HG03439 (cell line): ENCODE data around the gene ACTN4.
"Not testable (repeated sequence)": the region's sequence is repeated elsewhere in the genome, so short reads cannot be mapped to it uniquely, and the experiment has no call there.

ENCODE experiments used
- ATAC-seq: cut with Tn5 transposase; IDR thresholded peaks from one replicate; pipeline ENCODE4 v1.9.1; 2021; ENCODE audit warnings: mild to moderate bottlenecking, moderate library complexity; ENCODE audit not compliant: unreplicated experiment

The ACTN4 gene

DNA sequence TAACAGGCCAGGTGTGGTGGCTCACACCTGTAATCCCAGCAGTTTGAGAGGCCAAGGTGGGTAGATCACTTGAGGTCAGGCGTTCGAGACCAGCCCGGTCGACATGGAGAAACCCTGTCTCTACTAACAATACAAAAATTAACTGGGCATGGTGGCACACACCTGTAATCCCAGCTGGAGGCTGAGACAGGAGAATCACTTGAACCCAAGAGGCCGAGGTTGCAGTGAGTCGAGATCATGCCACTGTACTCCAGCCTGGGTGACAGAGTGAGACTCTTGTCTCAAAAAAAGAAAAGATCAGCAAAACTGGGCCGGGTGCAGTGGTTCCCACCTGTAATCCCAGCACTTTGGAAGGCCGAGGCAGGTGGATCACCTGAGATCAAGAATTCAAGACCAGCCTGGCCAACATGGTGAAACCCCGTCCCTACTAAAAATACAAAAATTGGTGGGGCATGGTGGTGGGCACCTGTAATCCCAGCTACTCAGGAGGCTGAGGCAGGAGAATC lies 114.5 kb downstream of the ACTN4 start:
- ATAC-seq: not testable (repeated sequence)

DNA sequence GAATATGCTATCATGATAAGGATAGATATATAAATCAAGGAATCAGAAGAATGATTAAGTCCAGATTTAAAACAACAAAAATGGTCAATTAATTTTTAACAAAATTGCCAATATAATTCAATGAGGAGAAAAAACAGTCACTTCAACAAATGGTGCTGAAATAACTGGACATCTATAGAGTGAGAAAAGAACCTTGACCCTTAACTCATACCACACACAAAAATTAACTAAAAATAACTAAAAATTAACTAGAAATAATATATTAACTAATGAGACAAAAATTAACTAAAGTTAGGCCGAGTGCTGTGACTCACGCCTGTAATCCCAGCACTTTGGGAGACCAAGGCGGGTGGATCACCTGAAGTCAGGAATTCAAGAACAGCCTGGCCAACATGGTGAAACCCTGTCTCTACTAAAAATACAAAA lies 116.4 kb downstream of the ACTN4 start:
- ATAC-seq: no peak

DNA sequence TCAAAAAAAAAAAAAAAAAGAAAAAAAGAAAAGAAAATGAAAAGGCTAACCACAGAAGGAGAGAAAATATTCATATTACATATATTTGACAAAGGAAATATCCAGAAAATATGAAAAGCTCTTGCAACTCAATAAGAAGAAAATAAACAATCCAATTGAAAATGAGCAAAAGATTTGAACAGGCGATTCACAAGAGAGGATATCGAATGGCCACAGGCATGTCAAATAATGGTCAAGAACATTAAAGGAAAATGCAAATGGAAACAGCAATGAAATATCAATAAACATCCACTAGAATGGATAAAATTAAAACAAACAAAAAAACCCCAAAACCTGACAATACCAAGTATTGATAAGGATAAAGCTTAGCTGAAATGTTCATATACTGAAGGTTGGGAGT lies 117.8 kb downstream of the ACTN4 start:
- ATAC-seq: no peak

DNA sequence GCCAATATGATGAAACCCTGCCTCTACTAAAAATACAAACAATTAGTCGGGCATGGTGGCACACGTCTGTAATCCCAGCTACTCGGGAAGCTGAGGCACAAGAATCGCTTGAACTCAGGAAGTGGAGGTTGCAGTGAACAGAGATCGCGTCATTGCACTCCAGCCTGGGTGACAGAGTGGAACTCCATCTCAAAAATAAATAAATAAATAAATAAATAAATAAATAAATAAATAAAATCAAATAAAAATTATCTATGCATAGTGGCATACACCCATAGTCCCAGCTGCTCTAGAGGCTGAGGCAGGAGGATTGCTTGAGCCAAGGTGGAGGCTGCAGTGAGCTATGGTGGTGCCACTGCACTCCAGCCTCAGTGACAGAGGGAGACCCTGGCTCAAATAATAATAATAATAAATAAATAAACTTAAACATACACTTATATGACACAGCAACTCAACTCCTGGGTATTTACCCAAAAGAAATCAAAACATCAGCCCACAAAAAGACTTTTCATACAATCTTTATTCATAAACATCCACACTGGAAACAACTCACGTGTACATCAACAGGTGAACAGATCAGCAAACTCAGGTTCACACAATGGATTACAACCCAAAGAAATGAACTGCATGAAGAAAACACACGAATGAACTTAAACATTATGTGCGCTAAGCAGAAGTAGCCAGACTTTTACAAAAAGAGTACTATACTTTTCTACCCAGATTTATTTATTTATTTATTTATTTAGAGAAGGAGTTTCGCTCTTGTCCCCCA lies 119.0 kb downstream of the ACTN4 start:
- no peak for ATAC-seq

DNA sequence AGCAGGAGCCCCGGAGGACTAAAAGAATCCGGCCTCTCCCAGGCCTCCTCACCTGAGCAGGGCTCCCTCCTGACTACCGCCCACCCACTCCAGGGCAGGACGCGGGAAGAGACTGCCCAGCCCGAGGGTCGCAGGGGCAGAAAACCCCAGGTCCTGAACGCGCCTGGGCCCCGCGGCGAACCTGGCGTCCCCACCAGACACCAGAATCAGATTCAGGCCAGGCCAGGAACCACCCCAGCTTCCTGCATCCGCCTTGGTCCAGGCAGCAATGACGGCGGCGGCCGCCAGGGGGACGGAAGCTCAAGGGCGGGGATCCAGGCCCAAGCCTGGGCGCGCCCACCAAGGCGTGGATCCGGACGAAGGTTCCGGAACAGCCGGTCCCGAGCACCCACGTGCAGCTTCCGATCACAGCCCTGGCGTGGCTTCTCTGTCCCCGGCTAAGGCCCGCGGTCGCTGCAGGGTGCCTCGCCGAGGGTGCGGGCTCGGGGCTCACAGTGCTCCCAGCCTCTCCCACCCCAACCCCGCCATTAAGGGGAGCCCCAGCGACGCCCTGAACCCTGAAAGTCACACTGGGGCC lies 122.3 kb downstream of the ACTN4 start:
- no peak for ATAC-seq

DNA sequence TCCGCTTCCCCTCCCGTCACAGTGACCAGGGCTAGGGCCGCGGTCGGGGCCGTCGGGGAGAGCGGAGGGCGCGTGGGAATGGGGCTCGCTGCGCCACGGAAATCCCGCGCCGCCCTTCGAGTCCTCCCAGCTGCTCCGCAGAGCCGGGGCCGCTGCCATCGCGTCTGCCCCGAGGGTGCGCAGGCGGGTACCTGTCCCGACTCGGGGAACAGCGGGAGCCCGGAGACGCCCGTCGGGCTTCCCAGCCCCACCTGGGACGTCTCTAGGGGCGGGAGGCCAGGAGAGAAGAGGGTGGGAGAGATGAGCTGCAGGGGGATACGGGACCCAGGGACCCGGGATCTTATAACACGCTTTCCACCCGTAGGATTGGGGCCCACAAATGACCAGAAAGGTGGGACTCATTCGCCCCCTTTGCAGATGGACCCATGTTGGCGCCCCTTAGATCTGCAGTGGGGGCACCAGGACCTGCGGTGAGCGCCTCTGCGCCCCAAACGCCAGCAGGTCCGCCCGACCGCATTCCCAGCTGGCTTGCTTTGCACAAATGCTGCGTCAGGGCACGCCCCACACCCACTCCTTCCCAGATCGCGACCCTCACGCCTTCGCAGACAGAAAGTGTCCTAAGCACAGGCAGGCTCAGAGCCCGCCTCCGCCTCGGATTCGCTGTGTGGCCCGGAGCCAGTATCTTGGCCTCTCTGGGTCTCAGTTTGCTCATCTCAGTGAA lies 122.9 kb downstream of the ACTN4 start:
- not testable (repeated sequence) for ATAC-seq

DNA sequence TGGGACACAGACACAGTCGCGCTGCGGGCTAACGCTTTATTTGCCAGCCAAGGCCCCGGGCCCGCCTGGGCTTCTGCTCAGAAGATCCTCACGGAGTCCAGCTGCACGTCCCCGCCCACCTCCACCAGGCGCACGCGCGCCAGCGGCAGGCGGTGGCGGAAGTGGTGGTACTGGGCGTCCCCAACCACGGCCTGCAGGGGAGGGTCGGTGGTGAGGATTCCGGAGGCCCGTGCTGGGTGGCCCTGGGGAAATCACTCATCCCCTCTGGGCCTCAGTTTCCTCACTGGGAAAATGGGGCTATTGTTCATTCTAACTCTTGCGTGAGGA lies 123.5 kb downstream of the ACTN4 start:
- ATAC-seq: peak; percentile 49

DNA sequence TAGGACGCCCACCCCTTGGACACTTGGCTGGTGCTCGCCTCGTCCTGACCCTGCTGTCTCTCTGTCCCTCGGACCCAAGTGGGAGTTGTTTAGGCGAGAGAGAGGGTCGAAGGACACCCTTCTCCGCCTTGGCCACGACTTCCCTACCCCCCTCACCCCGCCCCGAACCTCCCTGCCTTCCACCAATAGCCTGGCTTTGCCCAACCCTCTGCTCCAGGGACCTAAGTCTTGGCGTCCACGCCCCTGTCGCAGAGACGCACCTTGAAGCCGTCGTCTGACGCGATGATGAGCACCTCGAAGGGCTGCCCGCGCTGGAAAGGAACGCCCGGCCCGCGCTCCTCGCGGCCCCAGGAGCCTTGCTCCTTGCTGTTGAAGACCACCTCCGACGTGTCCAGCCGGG lies 124.1 kb downstream of the ACTN4 start:
- not testable (repeated sequence) for ATAC-seq

DNA sequence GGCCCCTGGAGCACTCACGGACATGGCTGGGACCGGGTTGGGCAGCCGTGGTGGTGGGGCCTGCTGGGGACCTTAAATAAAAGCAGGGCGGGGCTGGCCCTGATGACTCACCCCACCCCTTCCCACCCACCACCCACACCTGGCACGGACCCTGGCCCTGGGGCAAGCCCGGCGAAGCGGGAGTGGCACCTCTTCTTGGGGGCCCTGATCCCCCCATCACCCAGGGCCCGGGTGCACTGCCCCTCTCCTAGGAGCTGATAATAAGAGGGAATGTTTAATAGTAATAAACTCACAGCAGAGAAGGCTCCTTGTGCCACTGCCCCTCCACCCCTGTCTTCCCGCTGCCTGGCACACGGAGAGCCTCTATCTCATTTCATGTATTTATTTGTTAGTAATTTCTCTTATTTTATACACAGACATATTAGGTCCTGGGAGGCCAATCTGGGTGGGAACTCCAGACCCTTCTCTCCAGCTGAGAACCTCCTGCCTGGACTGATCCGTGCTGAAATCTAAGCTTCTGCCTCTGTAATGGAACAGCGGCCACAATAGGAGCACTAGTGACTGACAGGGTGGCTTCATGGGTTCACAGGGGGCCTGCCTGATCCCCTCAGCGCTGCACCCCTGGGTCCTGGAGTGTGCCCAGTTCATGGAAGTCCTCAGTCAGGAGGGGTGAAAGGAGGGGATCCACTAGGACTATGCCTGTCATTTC lies 126.2 kb downstream of the ACTN4 start, which contains the start of gene LGALS7:
LGALS7 (minus strand) TSS at position 49 of the 709 bp plus-strand sequence; CDS start at position 24, 25 bp downstream.
- no peak for ATAC-seq

DNA sequence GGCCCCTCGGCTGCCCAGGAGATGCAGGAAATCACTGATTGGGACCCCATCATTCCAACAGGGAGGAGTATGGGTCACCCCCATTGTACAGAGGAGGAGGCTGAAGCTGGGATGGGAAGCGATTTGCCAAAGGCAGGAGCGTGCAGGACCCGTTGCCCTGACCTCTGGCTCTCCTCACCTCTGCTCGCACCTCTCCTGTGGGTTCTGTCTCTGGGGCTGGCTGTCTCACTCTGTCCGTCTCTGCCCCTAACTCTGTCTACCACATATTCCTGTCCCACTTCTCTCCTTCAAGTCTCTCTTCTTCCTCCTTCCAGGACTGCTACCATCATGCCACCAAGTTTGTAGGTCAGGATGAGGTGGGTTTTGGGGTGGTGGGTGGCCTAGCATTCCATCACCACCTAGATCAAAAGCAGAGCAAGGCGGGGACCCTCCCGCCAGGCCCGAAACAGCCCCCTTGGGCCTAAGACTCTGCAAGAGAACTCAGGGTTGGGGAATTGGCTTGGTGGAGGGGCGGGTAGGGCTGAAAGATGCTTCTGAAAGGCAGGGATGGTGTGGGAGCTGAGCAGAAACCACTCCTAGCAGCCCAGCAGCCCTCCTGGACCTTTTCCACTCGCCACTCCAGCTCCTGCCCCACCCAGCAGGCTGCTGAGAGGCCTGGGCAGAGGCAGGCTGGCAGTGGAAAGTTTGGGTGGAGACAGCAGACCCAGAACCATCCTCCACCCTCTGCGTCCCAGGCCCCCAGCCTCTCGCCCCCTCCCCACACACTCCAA lies 126.9 kb downstream of the ACTN4 start:
- ATAC-seq: no peak

DNA sequence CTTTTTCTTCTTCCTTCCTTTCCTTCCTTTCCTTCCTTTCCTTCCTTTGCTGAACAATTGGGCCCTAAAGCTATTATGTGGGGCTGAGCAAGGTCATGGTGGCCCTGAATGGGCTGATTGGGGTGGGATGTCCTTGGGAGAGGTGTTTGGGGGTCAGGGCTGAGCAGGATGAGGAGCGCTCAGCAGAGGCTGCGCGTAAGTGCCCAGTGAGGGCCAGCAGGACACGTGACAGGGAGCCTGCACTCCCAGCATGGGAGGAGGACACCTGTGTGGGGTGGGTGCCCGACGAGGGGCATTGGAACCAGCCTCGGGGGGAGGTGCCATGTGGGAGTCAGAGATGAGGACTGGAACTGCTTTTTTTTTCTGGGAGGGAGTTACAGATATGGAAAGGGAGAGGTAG lies 131.3 kb downstream of the ACTN4 start:
- no peak for ATAC-seq

DNA sequence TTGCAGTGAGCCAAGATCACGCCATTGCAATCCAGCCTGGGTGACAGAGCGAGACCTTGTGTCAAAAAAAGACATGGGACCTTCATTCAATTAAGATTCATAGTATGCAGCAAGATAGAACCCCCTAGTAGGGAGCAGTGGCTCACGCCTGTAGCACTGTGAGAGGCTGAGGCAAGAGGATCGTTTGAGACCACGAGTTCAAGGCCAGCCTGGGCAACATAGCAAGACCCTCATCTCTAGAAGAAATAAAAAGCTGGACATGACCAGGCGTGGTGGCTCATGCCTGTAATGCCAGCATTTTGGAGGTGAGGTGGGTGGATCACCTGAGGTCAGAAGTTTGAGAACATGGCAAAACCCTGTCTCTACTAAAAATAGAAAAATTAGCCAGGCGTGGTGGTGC lies 133.0 kb downstream of the ACTN4 start:
- ATAC-seq: no peak

DNA sequence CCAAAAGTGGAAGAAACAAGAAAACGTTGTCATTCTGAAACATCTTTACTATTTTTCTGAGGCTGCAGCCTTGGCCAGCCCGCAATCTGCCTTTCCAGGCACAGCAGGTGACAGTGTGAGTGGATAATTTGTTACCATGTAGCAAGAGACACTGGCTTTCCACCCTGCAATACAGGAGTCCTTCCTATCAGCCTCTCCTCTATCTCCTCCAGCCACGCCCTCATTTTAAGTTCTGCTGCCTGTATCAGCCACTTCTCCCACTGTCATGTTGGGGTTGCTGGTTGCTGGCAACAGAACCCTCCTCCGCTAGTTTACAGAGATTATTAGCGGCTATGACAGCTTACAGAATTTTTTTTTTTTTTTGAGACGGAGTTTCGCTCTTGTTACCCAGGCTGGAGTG lies 133.6 kb downstream of the ACTN4 start:
- ATAC-seq: no peak
